HepG2 (cell line): Measurements from ENCODE around the gene PIP5K1A. TPM values are rescaled to one million over a fixed set of nuclear protein-coding genes. Genes with fewer than 3 reads are reported as not detected.

Experiments
- ATAC-seq: fragments of 200-7000 bp; cut with Tn5 transposase; 3 replicates; pipeline ENCODE4 v1.9.1; 2020; ENCODE audit warnings: mild to moderate bottlenecking, moderate library complexity
- BruUV-seq: library from RNA; stranded (reverse); fragments of 400-500 nt; replicated peaks from 2 replicates; lab custom pipeline; 2021; lab: Mats Ljungman, UMichigan
- CTCF ChIA-PET: fragments of 300-600 bp; formaldehyde crosslinking; extraction: SDS; loops from one replicate; lab custom pipeline; 2021; ENCODE audit warnings: low total read pairs, inconsistent platforms, low intra/inter-chr PET ratio; lab: Yijun Ruan, JAX
- POLR2A ChIA-PET: fragments of 350-600 bp; sonication (Branson Sonifier 250); formaldehyde crosslinking; loops from one replicate; lab custom pipeline; 2020; ENCODE audit warnings: antibody characterized with exemption, inconsistent platforms; lab: Yijun Ruan, JAX
- DNase-seq: peaks from one replicate; pipeline ENCODE4 v3.0.0-alpha.2; 2015; ENCODE audit warnings: low spot score
- FAIRE-seq: peaks from 3 replicates; lab custom pipeline; 2011; peaks lifted over from hg19 to GRCh38; lab: Jason Lieb, UNC
- H2AFZ ChIP-seq: one replicate; pipeline ENCODE4 v1.6.1; 2011; ENCODE audit warnings: low read length, inconsistent platforms
- H3K27ac ChIP-seq: fragments of 300-600 bp; 3 replicates; pipeline ENCODE4 v1.8.0; 2011; ENCODE audit warnings: mixed run types, mild to moderate bottlenecking, mixed read lengths, low read length, inconsistent platforms; ENCODE audit not compliant: insufficient read depth; ENCODE audit errors: extremely low read length
- H3K27me3 ChIP-seq, 2 experiments: fragments of 200-600 bp in 1 of 2; 2 replicates in 1 of 2; 3 replicates in 1 of 2; pipeline versions ENCODE4 v1.6.0 to v1.8.0; 2011; ENCODE audit warnings: low read length in 2 of 2, mild to moderate bottlenecking in 2 of 2, moderate library complexity in 2 of 2, inconsistent platforms in 1 of 2; ENCODE audit not compliant: insufficient read depth in 2 of 2, control insufficient read depth in 1 of 2
- H3K36me3 ChIP-seq, 2 experiments: fragments of 200-600 bp in 1 of 2; replicated peaks in 1 of 2; 2 replicates in 1 of 2; 3 replicates in 1 of 2; pipeline versions ENCODE4 v1.5.1 to v1.8.0; 2011; ENCODE audit warnings: low read length in 2 of 2, inconsistent platforms in 1 of 2; ENCODE audit not compliant: insufficient read depth in 2 of 2, control insufficient read depth in 1 of 2
- H3K4me1 ChIP-seq: 2 replicates; pipeline ENCODE4 v1.5.1; 2012; ENCODE audit warnings: low read length, inconsistent platforms; ENCODE audit not compliant: insufficient read depth
- H3K4me2 ChIP-seq: 2 replicates; pipeline ENCODE4 v1.6.0; 2011; ENCODE audit warnings: low read depth, low read length, inconsistent platforms
- H3K4me3 ChIP-seq, 3 experiments: fragments of 200-600 bp in 1 of 3; sonication (generic), shearing (Covaris generic) in 1 of 3; replicated peaks in 1 of 3; 2 replicates each; pipeline ENCODE4 v1.5.1; 2011 to 2016; ENCODE audit warnings: low read length in 3 of 3, inconsistent platforms in 2 of 3, low read depth in 2 of 3, mild to moderate bottlenecking in 2 of 3, control low read depth in 1 of 3, mixed read lengths in 1 of 3; ENCODE audit not compliant: insufficient read depth in 1 of 3
- H3K79me2 ChIP-seq: one replicate; pipeline ENCODE4 v1.6.1; 2011; ENCODE audit warnings: low read length, inconsistent platforms; ENCODE audit not compliant: insufficient read depth
- H3K9ac ChIP-seq: 2 replicates; pipeline ENCODE4 v1.6.0; 2011; ENCODE audit warnings: mild to moderate bottlenecking, low read depth, low read length, inconsistent platforms; ENCODE audit not compliant: insufficient read depth
- H3K9me3 ChIP-seq: 2 replicates; pipeline ENCODE4 v1.5.1; 2012; ENCODE audit warnings: mild to moderate bottlenecking, low read length
- H4K20me1 ChIP-seq: 2 replicates; pipeline ENCODE4 v1.6.0; 2011; ENCODE audit warnings: inconsistent platforms, mild to moderate bottlenecking, low read length, moderate library complexity; ENCODE audit not compliant: insufficient read depth
- CEBPB ChIP-seq: IDR thresholded peaks from 2 replicates; pipeline ENCODE4 v1.6.1; 2011; ENCODE audit warnings: low read depth, low read length, improper control_type of control experiment, borderline replicate concordance
- CEBPG ChIP-seq: IDR thresholded peaks from 2 replicates; pipeline ENCODE4 v1.6.1; 2016
- RBFOX2 ChIP-seq: fragments of 200-400 bp; formaldehyde crosslinking; IDR thresholded peaks from 2 replicates; pipeline ENCODE4 v1.6.1; 2017; ENCODE audit warnings: low read depth, mild to moderate bottlenecking, low read length
- STAT5B ChIP-seq: sonication (generic); formaldehyde crosslinking; IDR thresholded peaks from 2 replicates; pipeline ENCODE4 v1.4.0; 2020; ENCODE audit warnings: missing genetic modification reagents
- TARDBP ChIP-seq: sonication (generic); formaldehyde crosslinking; IDR thresholded peaks from 2 replicates; pipeline ENCODE4 v1.8.0; 2022; ENCODE audit warnings: mild to moderate bottlenecking, missing genetic modification reagents
- ZNF143 ChIP-seq: sonication (generic); formaldehyde crosslinking; IDR thresholded peaks from 2 replicates; pipeline ENCODE4 v1.4.0; 2020; ENCODE audit warnings: missing genetic modification reagents
- ZNF703 ChIP-seq: sonication (generic); formaldehyde crosslinking; IDR thresholded peaks from 2 replicates; pipeline ENCODE4 v1.5.1; 2020; ENCODE audit warnings: missing genetic modification reagents, mild to moderate bottlenecking, moderate library complexity, borderline replicate concordance
- ZSCAN31 ChIP-seq: sonication (generic); formaldehyde crosslinking; IDR thresholded peaks from 2 replicates; pipeline ENCODE4 v1.5.0; 2020; ENCODE audit warnings: low read depth, mild to moderate bottlenecking, missing genetic modification reagents
- WGBS: methylation state at CpG from one replicate; pipeline ENCODE4 v1.1.6; 2017; ENCODE audit warnings: low lambda C conversion rate; 5-methylcytosine and 5-hydroxymethylcytosine counted together
- in situ Hi-C: cut with HindIII; loops from 2 replicates; pipeline ENCODE4 v1.10.0; 2017; ENCODE audit warnings: low pct_unique_long_range_greater_than_20kb; ENCODE audit not compliant: extremely low pct_ligation_motif_present
- intact Hi-C: fragments of 100-400 bp; cut with micrococcal nuclease; formaldehyde crosslinking; loops from one replicate; pipeline ENCODE4 v1.10.0; 2022; ENCODE audit not compliant: unreplicated experiment
- polyA plus RNA-seq, 8 experiments: library from polyadenylated mRNA; depleted of rRNA in 3 of 8; stranded (reverse) in 7 of 8; unstranded in 1 of 8; fragments of >200 nt; fragmentation: Illumina TruSeq in 4 of 8; extraction: Trizol in 4 of 8; gene quantifications; 2 replicates each; pipeline versions ENCODE4 v1.2.1 to v1.2.3, GENCODE V29; 2011 to 2016; ENCODE audit warnings: low read depth in 4 of 8, missing spikeins in 1 of 8, mixed read lengths in 1 of 8; ENCODE audit not compliant: insufficient read depth in 1 of 8
- total RNA-seq, 5 experiments: library from RNA; depleted of rRNA; stranded (reverse); fragments of >200 nt; fragmentation: Illumina TruSeq; extraction: Trizol; gene quantifications; 2 replicates each; pipeline ENCODE4 v1.2.3, GENCODE V29; 2016; ENCODE audit warnings: low read depth in 1 of 5
- TF ChIP-seq, protein P1 (sequence below): sonication (generic); formaldehyde crosslinking; IDR thresholded peaks from 2 replicates; pipeline ENCODE4 v1.5.1; 2020; ENCODE audit warnings: mild to moderate bottlenecking, moderate library complexity, missing genetic modification reagents
- TF ChIP-seq, protein P2 (sequence below): IDR thresholded peaks from 2 replicates; pipeline ENCODE4 v1.6.1; 2018; ENCODE audit warnings: missing genetic modification reagents
- TF ChIP-seq, protein P3 (sequence below): sonication (generic); formaldehyde crosslinking; IDR thresholded peaks from 2 replicates; pipeline ENCODE4 v1.4.0; 2020; ENCODE audit warnings: missing genetic modification reagents

The PIP5K1A gene
- total and polyA plus RNA-seq, 2 of the 13 experiments (the other 11 are each of a cell fraction or from before 2014, with no cell fraction given): 45.3 to 65.1 TPM

DNA sequence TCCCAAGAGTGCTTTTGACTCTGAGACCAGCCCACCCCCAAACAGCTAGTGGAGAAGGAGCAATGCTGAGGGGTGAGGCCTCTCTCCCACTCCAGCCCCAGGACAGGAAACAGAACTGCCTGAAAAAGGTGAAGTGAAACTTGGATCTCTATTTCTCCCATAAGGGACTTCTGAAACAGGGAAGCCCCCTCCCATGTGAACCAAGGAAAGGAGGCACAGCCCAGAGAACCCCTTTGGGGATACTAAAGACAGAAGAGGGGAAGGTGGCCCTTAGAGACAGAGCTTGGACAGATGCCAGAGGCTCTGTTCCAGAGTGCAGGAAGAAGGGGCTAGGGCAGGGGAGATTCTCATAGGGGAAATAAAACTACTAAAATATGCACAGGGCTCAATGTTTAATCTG, 39.0 kb upstream of the PIP5K1A start (continued):
- TF ChIP-seq ZNF143: no peak

DNA sequence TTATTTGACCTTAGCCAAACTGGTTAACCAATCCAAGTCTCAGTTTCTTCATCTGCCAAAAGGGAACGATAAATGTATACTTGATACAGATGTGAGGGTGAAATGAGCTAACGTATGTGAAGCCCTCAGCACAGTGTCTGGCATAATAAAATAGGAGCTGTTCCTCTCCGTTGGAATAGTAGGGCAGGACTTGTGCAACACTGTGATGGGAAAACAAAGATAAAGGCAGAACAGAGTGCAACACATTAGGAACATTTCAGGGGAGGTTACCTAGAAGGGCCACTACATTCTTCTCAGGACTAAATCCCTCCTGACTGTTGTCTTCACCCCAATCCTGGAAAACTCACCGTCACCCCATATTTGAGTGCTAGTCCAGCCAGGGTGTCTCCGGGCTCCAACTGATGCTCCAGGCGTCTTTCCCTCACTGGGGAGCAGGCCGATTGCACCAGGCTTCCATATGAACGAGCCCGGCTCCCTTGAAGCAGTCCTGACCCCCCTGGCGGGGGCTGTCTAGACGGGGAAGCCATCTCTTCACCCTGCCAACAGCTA, 33.5 kb upstream of the PIP5K1A start:
- H3K9ac ChIP-seq: peak overlapping the region; percentile 93
- peaks cover 13 to 17% of the 10 kb centered on the region in 2 experiments for H3K36me3 ChIP-seq
- in situ Hi-C loops (no loop called here), intact Hi-C loops (no loop called here)
- no peak for TF ChIP-seq STAT5B (CRISPR knock-in tag)
- TF ChIP-seq, protein P1, sequence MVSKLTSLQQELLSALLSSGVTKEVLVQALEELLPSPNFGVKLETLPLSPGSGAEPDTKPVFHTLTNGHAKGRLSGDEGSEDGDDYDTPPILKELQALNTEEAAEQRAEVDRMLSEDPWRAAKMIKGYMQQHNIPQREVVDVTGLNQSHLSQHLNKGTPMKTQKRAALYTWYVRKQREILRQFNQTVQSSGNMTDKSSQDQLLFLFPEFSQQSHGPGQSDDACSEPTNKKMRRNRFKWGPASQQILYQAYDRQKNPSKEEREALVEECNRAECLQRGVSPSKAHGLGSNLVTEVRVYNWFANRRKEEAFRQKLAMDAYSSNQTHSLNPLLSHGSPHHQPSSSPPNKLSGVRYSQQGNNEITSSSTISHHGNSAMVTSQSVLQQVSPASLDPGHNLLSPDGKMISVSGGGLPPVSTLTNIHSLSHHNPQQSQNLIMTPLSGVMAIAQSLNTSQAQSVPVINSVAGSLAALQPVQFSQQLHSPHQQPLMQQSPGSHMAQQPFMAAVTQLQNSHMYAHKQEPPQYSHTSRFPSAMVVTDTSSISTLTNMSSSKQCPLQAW (CRISPR knock-in tag): 0 out of 2 replicates have a peak, but pooled peaks have one; percentile 14
- TF ChIP-seq CEBPB: peak; percentile 76; the same call in 1 of the 2 replicates
- no peak for TF ChIP-seq ZSCAN31 (CRISPR knock-in tag)
- TF ChIP-seq ZNF703 (CRISPR knock-in tag): 0 out of 2 replicates have a peak, but pooled peaks have one; percentile 6
- TF ChIP-seq, protein P2, sequence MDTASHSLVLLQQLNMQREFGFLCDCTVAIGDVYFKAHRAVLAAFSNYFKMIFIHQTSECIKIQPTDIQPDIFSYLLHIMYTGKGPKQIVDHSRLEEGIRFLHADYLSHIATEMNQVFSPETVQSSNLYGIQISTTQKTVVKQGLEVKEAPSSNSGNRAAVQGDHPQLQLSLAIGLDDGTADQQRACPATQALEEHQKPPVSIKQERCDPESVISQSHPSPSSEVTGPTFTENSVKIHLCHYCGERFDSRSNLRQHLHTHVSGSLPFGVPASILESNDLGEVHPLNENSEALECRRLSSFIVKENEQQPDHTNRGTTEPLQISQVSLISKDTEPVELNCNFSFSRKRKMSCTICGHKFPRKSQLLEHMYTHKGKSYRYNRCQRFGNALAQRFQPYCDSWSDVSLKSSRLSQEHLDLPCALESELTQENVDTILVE (CRISPR knock-in tag): no peak
- peak; percentile 78 for TF ChIP-seq CEBPG (CRISPR knock-in tag)
- TF ChIP-seq, protein P3, sequence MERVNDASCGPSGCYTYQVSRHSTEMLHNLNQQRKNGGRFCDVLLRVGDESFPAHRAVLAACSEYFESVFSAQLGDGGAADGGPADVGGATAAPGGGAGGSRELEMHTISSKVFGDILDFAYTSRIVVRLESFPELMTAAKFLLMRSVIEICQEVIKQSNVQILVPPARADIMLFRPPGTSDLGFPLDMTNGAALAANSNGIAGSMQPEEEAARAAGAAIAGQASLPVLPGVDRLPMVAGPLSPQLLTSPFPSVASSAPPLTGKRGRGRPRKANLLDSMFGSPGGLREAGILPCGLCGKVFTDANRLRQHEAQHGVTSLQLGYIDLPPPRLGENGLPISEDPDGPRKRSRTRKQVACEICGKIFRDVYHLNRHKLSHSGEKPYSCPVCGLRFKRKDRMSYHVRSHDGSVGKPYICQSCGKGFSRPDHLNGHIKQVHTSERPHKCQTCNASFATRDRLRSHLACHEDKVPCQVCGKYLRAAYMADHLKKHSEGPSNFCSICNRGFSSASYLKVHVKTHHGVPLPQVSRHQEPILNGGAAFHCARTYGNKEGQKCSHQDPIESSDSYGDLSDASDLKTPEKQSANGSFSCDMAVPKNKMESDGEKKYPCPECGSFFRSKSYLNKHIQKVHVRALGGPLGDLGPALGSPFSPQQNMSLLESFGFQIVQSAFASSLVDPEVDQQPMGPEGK (CRISPR knock-in tag): peak; percentile 67; the same call in 1 of the 2 replicates
- peak; percentile 24; the same call in 1 of the 2 replicates for TF ChIP-seq TARDBP (CRISPR knock-in tag)
- 0 out of 2 replicates have a peak, but pooled peaks have one; percentile 19 for TF ChIP-seq RBFOX2
- POLR2A ChIA-PET: interaction anchor here (0.6 to 2.8 kb wide), 8 partner anchors 9 to 207 kb away, joined by 3 to 25 read pairs (median 4); partner anchors contain the start of genes PSMD4 and VPS72
- H3K4me1 ChIP-seq: peaks cover 25% of the 10 kb centered on the region
- FAIRE-seq (peak; percentile 78), DNase-seq (peak; percentile 25), ATAC-seq (peak; percentile 30)
- peaks cover 0 to 5% of the 10 kb centered on the region in 2 experiments; a peak in 2 of 5 replicates for H3K27me3 ChIP-seq
- H3K9me3 ChIP-seq: no peaks in the 10 kb centered on the region
- H4K20me1 ChIP-seq: no peaks in the 10 kb centered on the region
- TSS peak; percentile 49 for BruUV-seq
- CTCF ChIA-PET: no interaction called here
- no peak overlapping the region for H2AFZ ChIP-seq
- H3K4me3 ChIP-seq: peak overlapping the region; percentile 91 to 94 (median 93)
- peak overlapping the region; percentile 85 for H3K27ac ChIP-seq
- H3K79me2 ChIP-seq: peaks cover 17% of the 10 kb centered on the region
- under 1% methylated on average over 6 of the region's 11 CpGs for WGBS
- peak overlapping the region; percentile 91 for H3K4me2 ChIP-seq
